Mesothelial cell of epicardium (in vitro differentiated cells): ENCODE measurements around the gene COL21A1. TPM values are rescaled to one million over a fixed set of nuclear protein-coding genes. Genes with fewer than 3 reads are reported as not detected.

Source experiments
- DNase-seq, 2 experiments: peaks; one replicate each; pipeline ENCODE4 v3.0.0; 2021; ENCODE audit warnings: low spot score in 2 of 2; ENCODE audit not compliant: unreplicated experiment in 2 of 2
- H3K27ac Mint-ChIP-seq: 2 replicates; pipeline ENCODE4 v1.8.0; 2021; ENCODE audit warnings: mixed read lengths
- H3K27me3 Mint-ChIP-seq: 2 replicates; pipeline ENCODE4 v1.8.0; 2021; ENCODE audit warnings: low read depth, mixed read lengths
- H3K36me3 Mint-ChIP-seq: 2 replicates; pipeline ENCODE4 v1.8.0; 2021; ENCODE audit warnings: mixed read lengths
- H3K4me1 Mint-ChIP-seq: 2 replicates; pipeline ENCODE4 v1.8.0; 2021; ENCODE audit warnings: mixed read lengths
- H3K4me3 Mint-ChIP-seq: 2 replicates; pipeline ENCODE4 v1.8.0; 2021; ENCODE audit warnings: mild to moderate bottlenecking, moderate library complexity, mixed read lengths
- H3K9me3 Mint-ChIP-seq: 2 replicates; pipeline ENCODE4 v1.8.0; 2021; ENCODE audit warnings: mixed read lengths
- total RNA-seq: library from RNA; stranded (reverse); gene quantifications from 3 replicates; pipeline ENCODE4 v1.2.1, GENCODE V29; 2021
- TF ChIP-seq, protein P1 (sequence below): fragments of 200-600 bp; sonication (generic); IDR thresholded peaks from one replicate; pipeline ENCODE4 v1.5.0; 2021; ENCODE audit warnings: antibody characterized with exemption; ENCODE audit not compliant: unreplicated experiment

Gene COL21A1
- total RNA-seq = 14.4 to 17.5 TPM (median 16.6 TPM) in 3 replicates

DNA sequence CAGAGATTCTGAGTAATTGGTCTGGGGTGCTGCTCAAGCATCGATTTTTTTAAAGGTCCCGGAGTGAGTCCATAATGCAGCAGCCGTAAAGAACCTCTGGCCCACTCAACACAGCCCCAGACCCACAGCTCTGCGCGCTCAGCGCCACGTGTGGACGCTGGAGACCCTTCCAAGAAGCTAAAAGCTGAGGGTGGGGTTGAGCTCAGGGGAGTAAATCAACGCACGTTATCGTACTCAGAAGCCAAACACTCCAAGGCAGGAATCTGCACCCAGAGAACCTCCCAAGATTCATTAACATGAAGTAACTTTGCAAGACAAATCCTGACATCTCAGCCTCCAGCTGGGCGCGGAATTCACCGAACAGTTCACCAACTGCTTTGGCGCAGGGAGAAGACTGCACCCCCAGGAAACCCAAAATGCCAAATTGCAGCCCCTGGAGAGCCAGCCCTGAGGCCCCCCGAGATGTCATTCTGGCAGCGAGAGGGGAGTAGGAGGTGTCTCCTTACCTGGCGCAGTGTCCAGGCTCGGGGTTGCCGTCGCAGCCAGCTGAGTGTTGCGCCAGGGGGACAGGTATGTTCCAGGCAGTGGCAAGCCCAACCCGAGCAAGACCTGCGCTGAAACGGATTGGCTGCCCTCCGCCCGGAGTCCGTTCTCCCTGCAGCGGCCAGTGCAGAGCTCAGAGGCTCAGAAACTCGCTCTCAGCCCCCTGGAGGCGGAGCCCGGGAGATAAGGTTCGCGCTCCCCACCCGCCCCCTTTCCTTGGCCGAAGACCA lies at the start of gene COL21A1:
TSS of gene COL21A1 (minus strand) at position 700 of the 773 bp plus-strand sequence. CDS start 64,962 bp downstream, outside the sequence.
- Mint-ChIP-seq H3K36me3 (no peaks in the 10 kb centered on the region), H3K9me3 (no peaks in the 10 kb centered on the region), H3K4me3 (peak within 1 kb of the TSS; percentile 82), H3K27ac (peak within 1 kb of the TSS; percentile 51), H3K27me3 (peaks cover 6% of the 10 kb centered on the region), H3K4me1 (peaks cover 44% of the 10 kb centered on the region)
- peak; percentile 44 to 68 for DNase-seq
- TF ChIP-seq, protein P1, sequence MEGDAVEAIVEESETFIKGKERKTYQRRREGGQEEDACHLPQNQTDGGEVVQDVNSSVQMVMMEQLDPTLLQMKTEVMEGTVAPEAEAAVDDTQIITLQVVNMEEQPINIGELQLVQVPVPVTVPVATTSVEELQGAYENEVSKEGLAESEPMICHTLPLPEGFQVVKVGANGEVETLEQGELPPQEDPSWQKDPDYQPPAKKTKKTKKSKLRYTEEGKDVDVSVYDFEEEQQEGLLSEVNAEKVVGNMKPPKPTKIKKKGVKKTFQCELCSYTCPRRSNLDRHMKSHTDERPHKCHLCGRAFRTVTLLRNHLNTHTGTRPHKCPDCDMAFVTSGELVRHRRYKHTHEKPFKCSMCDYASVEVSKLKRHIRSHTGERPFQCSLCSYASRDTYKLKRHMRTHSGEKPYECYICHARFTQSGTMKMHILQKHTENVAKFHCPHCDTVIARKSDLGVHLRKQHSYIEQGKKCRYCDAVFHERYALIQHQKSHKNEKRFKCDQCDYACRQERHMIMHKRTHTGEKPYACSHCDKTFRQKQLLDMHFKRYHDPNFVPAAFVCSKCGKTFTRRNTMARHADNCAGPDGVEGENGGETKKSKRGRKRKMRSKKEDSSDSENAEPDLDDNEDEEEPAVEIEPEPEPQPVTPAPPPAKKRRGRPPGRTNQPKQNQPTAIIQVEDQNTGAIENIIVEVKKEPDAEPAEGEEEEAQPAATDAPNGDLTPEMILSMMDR = peak; percentile 16

DNA sequence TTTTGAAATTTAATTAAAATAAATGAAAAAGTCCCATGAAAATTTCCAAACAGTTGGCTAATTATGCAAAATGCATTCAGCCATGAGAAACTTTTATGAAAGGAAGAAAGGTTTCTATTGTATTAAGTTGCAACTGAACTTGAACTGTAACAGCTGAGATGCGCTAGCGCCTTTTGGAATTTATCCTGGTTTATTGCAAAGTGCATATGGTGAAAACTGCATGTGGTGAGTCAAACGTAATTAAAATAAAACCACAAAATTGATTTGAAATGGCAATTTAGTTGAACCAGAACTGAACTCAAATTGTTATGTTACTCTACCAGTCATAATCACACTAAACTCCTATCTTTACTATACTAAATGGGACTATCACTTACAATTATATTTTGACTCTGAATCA lies 46.4 kb upstream of the COL21A1 start:
- Mint-ChIP-seq H3K4me1 (peaks cover 15% of the 10 kb centered on the region), H3K27ac (no peak overlapping the region), H3K36me3 (no peaks in the 10 kb centered on the region), H3K4me3 (no peak overlapping the region), H3K9me3 (peaks cover 8% of the 10 kb centered on the region), H3K27me3 (no peaks in the 10 kb centered on the region)
- TF ChIP-seq, protein P1 = no peak
- no peak for DNase-seq

DNA sequence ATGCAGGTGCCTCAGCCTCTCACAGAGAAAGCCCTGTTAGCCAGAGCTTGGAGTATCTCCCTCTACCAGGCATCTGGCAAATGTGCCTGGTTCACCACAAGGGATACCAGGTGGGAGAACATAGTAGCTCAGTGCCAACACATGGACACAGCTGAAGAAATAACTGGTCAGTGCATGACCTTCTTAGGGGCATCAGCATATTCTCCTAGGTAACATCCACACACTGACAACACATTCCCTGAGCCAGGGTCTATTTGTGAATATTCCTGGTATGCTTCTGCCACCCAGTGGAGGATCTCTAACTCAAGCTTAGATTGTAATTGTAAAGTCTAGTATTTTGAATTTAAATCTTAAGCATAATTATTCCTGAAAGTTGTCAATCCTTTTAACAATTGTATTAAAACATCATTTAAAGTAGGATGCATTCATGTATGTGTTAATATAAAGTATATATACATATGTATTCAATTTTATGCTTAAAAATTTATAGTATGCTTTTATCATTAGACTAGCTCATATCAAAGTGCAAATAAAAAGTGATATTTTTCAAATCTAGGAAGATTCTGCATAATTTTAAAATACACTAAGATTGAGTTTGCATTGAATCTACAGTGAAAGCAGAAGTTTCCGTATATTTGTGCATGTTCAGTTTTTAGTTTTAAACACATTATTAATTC lies 45.3 kb upstream of the COL21A1 start:
- no peaks in the 10 kb centered on the region for H3K27me3 Mint-ChIP-seq
- TF ChIP-seq, protein P1 = peak; percentile 60
- no peak overlapping the region for H3K27ac Mint-ChIP-seq
- no peak overlapping the region for H3K4me3 Mint-ChIP-seq
- peaks cover 9% of the 10 kb centered on the region for H3K9me3 Mint-ChIP-seq
- no peak for DNase-seq
- H3K36me3 Mint-ChIP-seq = no peaks in the 10 kb centered on the region
- H3K4me1 Mint-ChIP-seq = peaks cover 13% of the 10 kb centered on the region

DNA sequence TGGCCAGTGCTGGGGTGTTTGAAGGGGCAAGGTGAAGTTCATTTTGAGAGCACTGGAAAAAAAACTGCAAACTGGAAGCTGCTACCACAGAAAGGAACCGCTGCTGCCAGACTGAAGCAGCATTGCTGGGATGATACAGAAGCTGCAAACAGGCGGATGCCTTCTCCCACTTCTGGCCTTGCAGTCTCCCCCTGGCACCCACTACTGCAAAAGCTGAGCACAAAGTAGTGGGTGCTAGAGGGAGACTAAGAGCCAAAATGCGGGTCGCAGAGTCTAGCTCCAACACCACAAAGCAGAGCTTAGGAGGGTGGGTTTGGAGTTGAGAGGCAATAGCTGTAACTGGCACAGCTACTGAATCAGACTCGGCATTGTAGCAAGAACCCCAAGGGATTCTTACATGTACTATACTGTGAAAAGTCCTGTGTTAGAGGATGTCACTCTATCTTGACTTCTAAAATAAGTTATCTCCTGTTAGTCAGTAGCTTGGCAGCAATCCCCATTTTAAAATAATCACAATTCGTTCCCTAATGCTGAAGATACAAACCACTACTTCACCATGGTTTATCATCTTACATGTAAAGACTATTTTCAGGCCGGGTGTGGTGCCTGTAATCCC lies 44.0 kb upstream of the COL21A1 start:
- TF ChIP-seq, protein P1 = no peak
- Mint-ChIP-seq H3K9me3 (peaks cover 16% of the 10 kb centered on the region), H3K36me3 (no peaks in the 10 kb centered on the region), H3K27ac (no peak overlapping the region), H3K27me3 (no peaks in the 10 kb centered on the region), H3K4me3 (no peak overlapping the region), H3K4me1 (peaks cover 5% of the 10 kb centered on the region)
- DNase-seq = no peak

DNA sequence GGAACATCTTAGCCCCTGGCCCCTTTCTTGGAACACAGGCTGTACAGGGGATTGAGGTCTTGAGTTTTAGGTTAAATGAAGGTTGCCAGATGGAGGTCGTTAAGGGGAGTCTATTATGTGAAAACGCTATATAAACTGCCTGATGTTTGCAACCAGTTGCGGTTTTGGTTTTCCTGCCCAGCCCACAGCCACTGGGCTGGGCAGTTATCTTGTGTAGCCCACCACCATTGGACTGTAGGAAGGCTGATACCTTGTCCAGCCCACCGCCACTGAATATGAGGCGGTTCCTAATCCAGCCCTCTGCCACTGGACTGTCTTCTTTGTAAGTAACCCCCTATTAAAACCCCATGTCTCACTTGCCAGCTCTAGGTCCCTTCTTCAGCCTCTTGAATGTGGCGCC lies 42.3 kb upstream of the COL21A1 start:
- Mint-ChIP-seq H3K36me3 (no peaks in the 10 kb centered on the region), H3K9me3 (peaks cover 12% of the 10 kb centered on the region), H3K4me1 (peaks cover 10% of the 10 kb centered on the region), H3K27me3 (no peaks in the 10 kb centered on the region), H3K27ac (no peak overlapping the region), H3K4me3 (no peak overlapping the region)
- TF ChIP-seq, protein P1 = no peak
- no peak for DNase-seq
